Suppressor macrophage treated with lipopolysaccharide for 1 hour (primary cell): Measurements from ENCODE around the gene ACOT2.

ENCODE experiments used
- DNase-seq, 3 donors: peaks; one replicate each; pipeline ENCODE4 v3.0.0-alpha.2; 2020 to 2022

ACOT2 gene

DNA sequence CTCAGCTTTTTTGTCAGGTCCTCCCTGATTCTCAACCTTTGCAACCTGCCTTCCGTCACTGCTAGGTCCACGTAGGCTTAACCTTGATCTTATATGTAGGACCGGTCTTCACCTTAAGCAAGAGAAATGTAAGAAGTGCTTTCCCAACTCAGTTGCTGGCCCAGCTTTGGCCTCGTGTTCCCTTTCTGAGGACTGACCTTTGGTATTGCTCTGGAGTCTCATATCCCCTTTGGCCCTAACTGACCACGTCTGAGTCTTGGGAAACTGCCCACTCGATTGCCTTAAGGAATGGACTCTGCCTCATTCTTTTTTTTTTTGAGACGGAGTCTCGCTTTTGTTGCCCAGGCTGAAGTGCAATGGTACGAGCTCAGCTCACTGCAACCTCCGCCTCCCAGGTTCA, 51.3 kb downstream of the ACOT2 start:
- no peak for DNase-seq

DNA sequence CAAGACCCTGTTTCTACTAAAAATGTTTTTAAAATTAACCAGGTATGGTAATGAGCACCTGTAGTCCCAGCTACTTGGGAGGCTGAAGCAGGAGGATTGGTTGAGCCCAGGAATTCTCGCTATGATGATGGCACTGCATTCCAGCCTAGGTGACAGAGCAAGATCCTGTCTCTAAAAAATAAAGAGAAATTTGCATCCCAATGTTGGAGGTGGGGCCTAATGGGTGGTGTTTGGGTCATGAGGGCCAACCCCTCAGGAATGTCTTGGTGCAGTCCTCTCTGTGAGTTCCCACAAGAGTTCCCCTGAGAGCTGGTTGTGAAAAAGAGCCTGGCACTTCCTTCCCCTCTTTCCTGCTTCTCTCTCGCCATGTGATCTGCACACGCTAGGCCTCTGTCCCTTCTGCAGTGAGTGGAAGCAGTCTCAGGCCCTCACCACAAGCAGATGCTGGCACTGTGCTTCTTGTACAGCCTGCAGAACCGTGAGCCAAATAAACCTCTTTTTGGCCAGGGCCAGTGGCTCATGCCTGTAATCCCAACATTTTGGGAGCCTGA, 54.6 kb downstream of the ACOT2 start:
- peak in 2 of 3 donors; percentile 21 to 28 for DNase-seq
